Upper lobe of left lung (tissue), 6 donors: ENCODE measurements around the gene SEMA3G. TPM values are rescaled to one million over a fixed set of nuclear protein-coding genes. Genes with fewer than 3 reads are reported as not detected.

Experiments
- ATAC-seq, 2 donors: fragments of 200-7000 bp; cut with Tn5 transposase; one replicate each; pipeline ENCODE4 v1.9.1; 2022; ENCODE audit warnings: mild to moderate bottlenecking in 2 of 2, moderate library complexity in 2 of 2; ENCODE audit not compliant: low FRiP score in 2 of 2
- DNase-seq, 2 donors: peaks; one replicate each; pipeline ENCODE4 v3.0.0-alpha.2; 2019 to 2020
- H3K27ac ChIP-seq, 4 donors: fragments of 200-600 bp; sonication (generic); one replicate each; pipeline ENCODE4 v1.5.1; 2016 to 2019
- H3K27me3 ChIP-seq, 4 donors: fragments of 200-600 bp; sonication (generic); one replicate each; pipeline ENCODE4 v1.5.1; 2017 to 2019
- H3K36me3 ChIP-seq, 4 donors: fragments of 200-600 bp; sonication (generic); one replicate each; pipeline ENCODE4 v1.5.1; 2016 to 2019
- H3K4me1 ChIP-seq, 4 donors: fragments of 200-600 bp; sonication (generic); one replicate each; pipeline ENCODE4 v1.5.1; 2018 to 2019
- H3K4me3 ChIP-seq, 4 donors: fragments of 200-600 bp; sonication (generic); one replicate each; pipeline ENCODE4 v1.5.1; 2017 to 2019; ENCODE audit warnings: mild to moderate bottlenecking in 2 of 4, moderate library complexity in 1 of 4
- H3K9me3 ChIP-seq, 4 donors: fragments of 200-600 bp; sonication (generic); one replicate each; pipeline ENCODE4 v1.5.1; 2018 to 2019
- EP300 ChIP-seq, 4 donors: sonication (generic); formaldehyde crosslinking; IDR thresholded peaks; one replicate each; pipeline ENCODE4 v1.5.1; 2017; ENCODE audit warnings: antibody characterized with exemption in 4 of 4, control low read depth in 2 of 4
- POLR2A ChIP-seq, 4 donors: fragments of 450-650 bp; IDR thresholded peaks; one replicate each; pipeline ENCODE4 v1.5.1; 2016 to 2017; ENCODE audit warnings: antibody characterized with exemption in 4 of 4, mild to moderate bottlenecking in 2 of 4
- POLR2AphosphoS5 ChIP-seq, 2 donors: sonication (generic); formaldehyde crosslinking; IDR thresholded peaks; one replicate each; pipeline ENCODE4 v1.5.1; 2017; ENCODE audit warnings: antibody characterized with exemption in 2 of 2
- WGBS, 2 donors: methylation state at CpG; one replicate each; pipeline ENCODE4 v1.1.5; 2017 to 2018; 5-methylcytosine and 5-hydroxymethylcytosine counted together
- total RNA-seq, 6 donors: library from RNA; depleted of rRNA in 4 of 6; stranded (reverse); fragments of >200 nt in 4 of 6; gene quantifications; one replicate each; pipeline versions ENCODE4 v1.1.0 to v1.2.1, GENCODE V29; 2016 to 2021
- TF ChIP-seq, protein P1 (sequence below), 6 experiments: fragments of 450-650 bp in 4 of 6; fragments of 200-600 bp in 2 of 6; sonication (generic) in 2 of 6; IDR thresholded peaks; one replicate each; pipeline ENCODE4 v1.5.1; 2016 to 2019; ENCODE audit warnings: antibody characterized with exemption in 6 of 6
- donor health status: DM: no; HTN: no; CAD: no; lungs with moderate emphysema.
- donor health status: DM: no; HTN: yes; CAD: no; lungs with severe emphysema.

The SEMA3G gene
- total RNA-seq, 6 donors from 2014 or later: 5.1 to 69.0 (median 20.7) TPM

DNA sequence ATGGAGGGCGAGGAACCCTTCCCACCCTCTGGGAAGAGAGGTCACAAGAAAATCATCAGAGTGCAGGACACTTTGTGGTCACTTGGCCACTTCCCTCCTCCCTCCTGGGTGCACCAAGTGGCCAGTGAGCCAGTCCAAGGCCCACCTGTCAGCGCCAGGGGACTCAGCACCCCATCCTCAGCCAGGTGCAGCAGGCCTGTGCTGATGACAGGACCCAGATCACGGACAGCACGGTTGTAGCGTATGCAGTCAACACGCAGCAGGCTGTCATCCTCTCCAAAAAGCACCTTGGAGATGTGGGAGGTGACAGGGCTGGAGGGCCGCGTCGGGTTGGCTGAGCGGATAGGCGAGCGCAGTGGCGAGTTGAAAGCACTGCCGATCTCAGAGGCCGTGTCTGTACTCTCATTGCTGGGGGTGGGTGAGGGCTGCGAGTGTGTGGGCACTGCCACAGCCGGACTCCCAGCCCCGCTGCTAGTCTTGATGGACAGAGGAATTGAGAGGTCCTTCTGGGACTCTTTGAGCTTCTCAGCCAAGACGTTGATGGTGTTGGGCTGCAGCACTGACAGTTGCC is 41.5 kb downstream of the SEMA3G start:
- Histone ChIP-seq H3K9me3 (no peaks in the 10 kb centered on the region), H3K27me3 (no peaks in the 10 kb centered on the region), H3K4me1 (peaks cover 5 to 8% (median 7%) of the 10 kb centered on the region in 4 donors), H3K4me3 (no peak overlapping the region), H3K36me3 (peaks cover 19 to 96% (median 82%) of the 10 kb centered on the region in 4 donors), H3K27ac (no peak overlapping the region)
- WGBS, 2 donors: 93 to 96% methylated on average over 19 of the region's 19 CpGs
- TF ChIP-seq POLR2A (IDR thresholded peaks at IDR 0.05) (no peak), EP300 (IDR thresholded peaks at IDR 0.05) (no peak), POLR2AphosphoS5 (IDR thresholded peaks at IDR 0.05) (no peak)
- TF ChIP-seq, protein P1, sequence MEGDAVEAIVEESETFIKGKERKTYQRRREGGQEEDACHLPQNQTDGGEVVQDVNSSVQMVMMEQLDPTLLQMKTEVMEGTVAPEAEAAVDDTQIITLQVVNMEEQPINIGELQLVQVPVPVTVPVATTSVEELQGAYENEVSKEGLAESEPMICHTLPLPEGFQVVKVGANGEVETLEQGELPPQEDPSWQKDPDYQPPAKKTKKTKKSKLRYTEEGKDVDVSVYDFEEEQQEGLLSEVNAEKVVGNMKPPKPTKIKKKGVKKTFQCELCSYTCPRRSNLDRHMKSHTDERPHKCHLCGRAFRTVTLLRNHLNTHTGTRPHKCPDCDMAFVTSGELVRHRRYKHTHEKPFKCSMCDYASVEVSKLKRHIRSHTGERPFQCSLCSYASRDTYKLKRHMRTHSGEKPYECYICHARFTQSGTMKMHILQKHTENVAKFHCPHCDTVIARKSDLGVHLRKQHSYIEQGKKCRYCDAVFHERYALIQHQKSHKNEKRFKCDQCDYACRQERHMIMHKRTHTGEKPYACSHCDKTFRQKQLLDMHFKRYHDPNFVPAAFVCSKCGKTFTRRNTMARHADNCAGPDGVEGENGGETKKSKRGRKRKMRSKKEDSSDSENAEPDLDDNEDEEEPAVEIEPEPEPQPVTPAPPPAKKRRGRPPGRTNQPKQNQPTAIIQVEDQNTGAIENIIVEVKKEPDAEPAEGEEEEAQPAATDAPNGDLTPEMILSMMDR (IDR thresholded peaks at IDR 0.05): no peak
- DNase-seq (no peak), ATAC-seq (no peak)

DNA sequence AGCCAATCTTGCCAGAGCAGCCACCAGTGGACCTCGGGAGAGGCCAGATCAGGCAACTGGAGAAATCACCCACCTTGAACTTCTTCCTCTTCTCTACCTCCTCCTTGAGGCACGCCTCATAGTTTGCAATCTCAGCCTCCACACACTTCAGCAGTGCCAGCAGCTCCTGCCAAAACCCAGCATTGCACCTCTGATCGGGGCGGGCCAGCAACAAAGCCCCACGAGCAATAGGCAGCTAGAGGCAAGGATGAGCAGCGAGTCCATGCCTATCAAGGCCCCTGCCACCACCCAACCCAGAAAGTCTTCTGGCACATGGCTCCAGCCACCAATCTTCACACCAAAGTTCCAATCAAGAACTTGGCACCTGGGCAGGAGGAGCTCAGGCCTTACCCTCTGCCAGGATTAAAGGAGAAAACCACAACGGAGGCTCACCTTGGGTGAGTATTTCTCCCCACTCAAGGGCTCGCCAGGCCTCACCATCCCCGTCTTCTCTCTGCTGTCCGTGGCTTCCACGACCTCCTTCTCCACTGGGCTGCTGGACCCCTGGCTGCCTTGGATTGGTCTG is 42.1 kb downstream of the SEMA3G start:
- H3K4me1 ChIP-seq: peaks cover 0 to 3% (median 1%) of the 10 kb centered on the region in 4 donors
- 86 to 96% methylated on average over 10 to 11 of the region's 11 CpGs for WGBS, 2 donors
- no peaks in the 10 kb centered on the region for H3K9me3 ChIP-seq
- H3K36me3 ChIP-seq: peaks cover 19 to 90% (median 80%) of the 10 kb centered on the region in 4 donors
- H3K27me3 ChIP-seq: no peaks in the 10 kb centered on the region
- no peak for TF ChIP-seq EP300 (IDR thresholded peaks at IDR 0.05)
- no peak for DNase-seq
- ATAC-seq: no peak
- H3K27ac ChIP-seq: no peak overlapping the region
- H3K4me3 ChIP-seq: no peak overlapping the region

DNA sequence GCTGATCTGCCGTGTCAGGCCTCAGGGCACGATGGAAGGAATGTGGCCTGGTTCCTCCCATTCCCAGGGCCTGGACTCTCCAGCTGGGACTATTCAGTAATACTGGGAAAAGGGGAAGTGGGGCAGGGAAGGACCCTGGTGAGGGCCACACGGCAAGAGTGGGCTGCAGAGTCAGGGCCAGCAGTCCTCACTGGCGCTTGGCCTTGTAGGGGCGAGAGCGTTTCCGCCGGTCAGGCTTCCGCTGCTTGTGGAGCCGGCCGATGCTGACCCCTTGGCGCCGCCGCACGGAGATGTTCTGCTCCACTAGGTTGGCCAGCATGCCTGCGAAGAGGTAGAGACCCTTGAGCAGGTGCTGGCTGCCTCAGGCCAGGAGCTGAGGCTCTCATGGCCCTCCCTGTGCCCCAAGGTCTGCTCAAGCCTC is 42.8 kb downstream of the SEMA3G start:
- 98% methylated on average over 11 of the region's 16 CpGs; no CpG with 5 or more reads in 1 of the 2 donors for WGBS, 2 donors
- no peaks in the 10 kb centered on the region for H3K4me1 ChIP-seq
- H3K27me3 ChIP-seq: no peaks in the 10 kb centered on the region
- ATAC-seq (no peak), DNase-seq (no peak)
- no peak overlapping the region for H3K27ac ChIP-seq
- no peaks in the 10 kb centered on the region for H3K9me3 ChIP-seq
- no peak overlapping the region for H3K4me3 ChIP-seq
- TF ChIP-seq POLR2A (IDR thresholded peaks at IDR 0.05) (no peak), EP300 (IDR thresholded peaks at IDR 0.05) (no peak), POLR2AphosphoS5 (IDR thresholded peaks at IDR 0.05) (no peak)
- TF ChIP-seq, protein P1 (IDR thresholded peaks at IDR 0.05): no peak
- peaks cover 17 to 84% (median 73%) of the 10 kb centered on the region in 4 donors for H3K36me3 ChIP-seq

DNA sequence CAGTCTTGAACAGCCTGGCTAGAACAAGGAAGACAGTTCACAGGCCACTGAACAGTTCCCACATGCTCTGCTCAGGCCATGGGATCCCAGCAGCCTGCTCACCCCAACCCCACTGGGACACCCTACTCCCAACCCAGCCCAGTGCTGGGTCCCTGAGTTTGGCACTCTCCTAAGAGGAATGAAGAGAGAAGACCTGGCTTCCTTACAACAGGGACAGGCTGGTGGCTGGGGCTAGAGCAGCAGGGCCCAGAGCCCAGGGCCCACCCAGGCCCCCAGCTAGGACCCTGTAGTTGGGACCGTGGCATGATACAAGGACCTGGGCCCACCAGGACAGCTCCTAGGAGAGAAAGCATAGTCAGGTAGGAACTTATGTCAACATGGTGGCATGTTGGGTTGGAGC is 43.4 kb downstream of the SEMA3G start:
- H3K4me1 ChIP-seq: no peaks in the 10 kb centered on the region
- DNase-seq (no peak), ATAC-seq (no peak)
- H3K27ac ChIP-seq: no peak overlapping the region
- H3K9me3 ChIP-seq: no peaks in the 10 kb centered on the region
- H3K36me3 ChIP-seq: peaks cover 11 to 78% (median 68%) of the 10 kb centered on the region in 4 donors
- 100% methylated on average over 1 of the region's 1 CpG; no CpG with 5 or more reads in 1 of the 2 donors for WGBS, 2 donors
- H3K4me3 ChIP-seq: no peak overlapping the region
- no peak for TF ChIP-seq POLR2AphosphoS5 (IDR thresholded peaks at IDR 0.05)
- TF ChIP-seq, protein P1 (IDR thresholded peaks at IDR 0.05): no peak
- no peak for TF ChIP-seq POLR2A (IDR thresholded peaks at IDR 0.05)
- no peak for TF ChIP-seq EP300 (IDR thresholded peaks at IDR 0.05)
- no peaks in the 10 kb centered on the region for H3K27me3 ChIP-seq

DNA sequence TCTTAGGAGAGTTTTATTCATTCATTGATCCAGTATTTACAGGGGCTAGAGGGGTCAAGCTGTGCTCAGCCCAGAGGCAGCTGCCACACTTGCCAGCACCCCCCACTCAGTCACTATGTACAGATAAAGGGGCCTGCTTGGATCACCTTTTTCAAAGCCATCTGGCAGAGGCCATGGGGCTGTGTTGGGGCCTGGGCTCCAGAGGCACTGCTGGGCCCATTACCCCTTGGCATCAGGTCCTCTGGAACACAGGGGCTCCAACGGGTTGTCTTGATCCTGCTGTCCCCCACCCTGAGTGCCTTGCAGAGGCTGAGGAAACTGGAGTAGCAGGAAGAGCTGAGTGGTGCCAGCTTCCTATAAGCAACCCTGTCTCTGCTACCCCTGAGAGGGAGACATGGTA is 43.9 kb downstream of the SEMA3G start:
- Histone ChIP-seq H3K9me3 (no peaks in the 10 kb centered on the region), H3K4me3 (no peak overlapping the region), H3K36me3 (peaks cover 9 to 73% (median 62%) of the 10 kb centered on the region in 4 donors), H3K4me1 (no peaks in the 10 kb centered on the region), H3K27me3 (no peaks in the 10 kb centered on the region), H3K27ac (no peak overlapping the region)
- TF ChIP-seq POLR2A (IDR thresholded peaks at IDR 0.05) (no peak), POLR2AphosphoS5 (IDR thresholded peaks at IDR 0.05) (no peak), EP300 (IDR thresholded peaks at IDR 0.05) (no peak)
- TF ChIP-seq, protein P1 (IDR thresholded peaks at IDR 0.05): no peak
- DNase-seq: no peak
- ATAC-seq: no peak
- WGBS, 2 donors: 63% methylated on average over 1 of the region's 1 CpG; no CpG with 5 or more reads in 1 of the 2 donors
